Measurements from ENCODE around the gene IL4R. TPM values are rescaled to one million over a fixed set of nuclear protein-coding genes. Genes with fewer than 3 reads are reported as not detected.

Gene IL4R
- total RNA-seq, 6 experiments from 2014 or later, result 38.8 to 147 (median 46.9) TPM

GRCh38 chr16:27359615-27360014 is 45.8 kb downstream of the IL4R start:
- peaks cover 12 to 62% (median 40%) of the 10 kb centered on the region in 4 donors for H3K36me3 ChIP-seq
- H3K4me1 ChIP-seq, result peaks cover 0 to 22% (median 9%) of the 10 kb centered on the region in 4 donors
- TF ChIP-seq CTCF (IDR thresholded peaks at IDR 0.05) (no peak), POLR2A (IDR thresholded peaks at IDR 0.05) (no peak)
- H3K27me3 ChIP-seq, result no peaks in the 10 kb centered on the region
- no peak overlapping the region for H3K27ac ChIP-seq
- intact Hi-C loops (cut with DNase I), result loop anchor here (5.0 to 10.0 kb wide), 2 partner anchors 32 to 45 kb away; partner anchors contain the start of gene IL4R (in 1 of the 2)
- ATAC-seq (no peak), DNase-seq (no peak)
- no peaks in the 10 kb centered on the region for H3K9me3 ChIP-seq
- 87% methylated on average over 3 of the region's 6 CpGs for WGBS (ENCODE audit: insufficient coverage, low coverage, low lambda C conversion rate, missing lambda C conversion rate)
- no peak overlapping the region for H3K4me3 ChIP-seq

- DNase-seq, result no peak
- Histone ChIP-seq H3K27ac (no peak overlapping the region), H3K9me3 (no peaks in the 10 kb centered on the region), H3K36me3 (peaks cover 12 to 43% (median 29%) of the 10 kb centered on the region in 4 donors), H3K4me3 (no peak overlapping the region), H3K4me1 (peaks cover 0 to 34% (median 17%) of the 10 kb centered on the region in 4 donors), H3K27me3 (no peaks in the 10 kb centered on the region)
- no peak for ATAC-seq
- TF ChIP-seq POLR2A (IDR thresholded peaks at IDR 0.05) (no peak), CTCF (IDR thresholded peaks at IDR 0.05) (no peak)
- 82% methylated on average over 3 of the region's 3 CpGs for WGBS (ENCODE audit: insufficient coverage, low coverage, low lambda C conversion rate, missing lambda C conversion rate)
- intact Hi-C loops (cut with DNase I), result loop anchor here (5.0 to 10.0 kb wide), 2 partner anchors 35 to 47 kb away; partner anchors contain the start of gene IL4R (in 1 of the 2)
Measured at GRCh38 chr16:27361987-27362386, 48.2 kb downstream of the IL4R start.

- peaks cover 12 to 36% (median 29%) of the 10 kb centered on the region in 4 donors for H3K36me3 ChIP-seq
- DNase-seq (no peak), ATAC-seq (no peak)
- peaks cover 0 to 36% (median 20%) of the 10 kb centered on the region in 4 donors for H3K4me1 ChIP-seq
- WGBS (ENCODE audit: insufficient coverage, low coverage, low lambda C conversion rate, missing lambda C conversion rate), result 83% methylated on average over 2 of the region's 16 CpGs
- peak overlapping the region in 1 of 3 donors; percentile 86 for H3K27ac ChIP-seq
- H3K4me3 ChIP-seq, result no peak overlapping the region
- no peaks in the 10 kb centered on the region for H3K27me3 ChIP-seq
- H3K9me3 ChIP-seq, result no peaks in the 10 kb centered on the region
- intact Hi-C loops (cut with DNase I), result loop anchor here (5.0 to 10.0 kb wide), 2 partner anchors 35 to 48 kb away; partner anchors contain the start of gene IL4R (in 1 of the 2)
- no peak for TF ChIP-seq CTCF (IDR thresholded peaks at IDR 0.05)
- TF ChIP-seq POLR2A (IDR thresholded peaks at IDR 0.05), result no peak
Measured at GRCh38 chr16:27362570-27363245, 48.9 kb downstream of the IL4R start.

DNA sequence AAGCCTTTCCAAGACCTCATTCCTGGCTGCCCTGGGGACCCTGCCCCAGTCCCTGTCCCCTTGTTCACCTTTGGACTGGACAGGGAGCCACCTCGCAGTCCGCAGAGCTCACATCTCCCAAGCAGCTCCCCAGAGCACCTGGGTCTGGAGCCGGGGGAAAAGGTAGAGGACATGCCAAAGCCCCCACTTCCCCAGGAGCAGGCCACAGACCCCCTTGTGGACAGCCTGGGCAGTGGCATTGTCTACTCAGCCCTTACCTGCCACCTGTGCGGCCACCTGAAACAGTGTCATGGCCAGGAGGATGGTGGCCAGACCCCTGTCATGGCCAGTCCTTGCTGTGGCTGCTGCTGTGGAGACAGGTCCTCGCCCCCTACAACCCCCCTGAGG is 49.5 kb downstream of the IL4R start:
- ATAC-seq (no peak), DNase-seq (no peak)
- H3K36me3 ChIP-seq, result peaks cover 12 to 34% (median 27%) of the 10 kb centered on the region in 4 donors
- peak overlapping the region in 2 of 3 donors; percentile 50 to 86 for H3K27ac ChIP-seq
- no peaks in the 10 kb centered on the region for H3K27me3 ChIP-seq
- peaks cover 0 to 41% (median 22%) of the 10 kb centered on the region in 4 donors for H3K4me1 ChIP-seq
- H3K4me3 ChIP-seq, result no peak overlapping the region
- no peak for TF ChIP-seq CTCF (IDR thresholded peaks at IDR 0.05)
- no peak for TF ChIP-seq POLR2A (IDR thresholded peaks at IDR 0.05)
- no CpG with 5 or more reads among the region's 5 CpGs for WGBS (ENCODE audit: insufficient coverage, low coverage, low lambda C conversion rate, missing lambda C conversion rate)
- intact Hi-C loops (cut with DNase I), result loop anchor here (5.0 to 10.0 kb wide), 2 partner anchors 36 to 48 kb away; partner anchors contain the start of gene IL4R (in 1 of the 2)
- no peaks in the 10 kb centered on the region for H3K9me3 ChIP-seq

Data from right lobe of liver (tissue), 6 donors.